Panc1 (cell line): ENCODE measurements around the gene DZIP1. TPM values are rescaled to one million over a fixed set of nuclear protein-coding genes. Genes with fewer than 3 reads are reported as not detected.

Source experiments
- ATAC-seq: fragments of 200-7000 bp; cut with Tn5 transposase; 2 replicates; pipeline ENCODE4 v1.9.1; 2020; ENCODE audit warnings: mild to moderate bottlenecking, moderate library complexity
- BruUV-seq: library from RNA; stranded (reverse); fragments of 400-500 nt; replicated peaks from 2 replicates; lab custom pipeline; 2021; lab: Mats Ljungman, UMichigan
- CTCF ChIA-PET: fragments of 300-600 bp; sonication (Branson Sonifier 250); formaldehyde crosslinking; loops from one replicate; lab custom pipeline; 2022; ENCODE audit warnings: antibody characterized with exemption; lab: Charles Lee
- POLR2A ChIA-PET: fragments of 300-600 bp; sonication (Branson Sonifier 250); formaldehyde crosslinking; loops from one replicate; lab custom pipeline; 2022; ENCODE audit warnings: antibody characterized with exemption; lab: Charles Lee
- DNase-seq: peaks from one replicate; pipeline ENCODE4 v3.0.0-alpha.2; 2010; ENCODE audit warnings: low read depth, low spot score
- H3K27ac ChIP-seq: 2 replicates; pipeline ENCODE4 v1.5.1; 2011; ENCODE audit warnings: mild to moderate bottlenecking, low read length, inconsistent platforms
- H3K27me3 ChIP-seq: fragments of 200-500 bp; sonication (Bioruptor generic); 2 replicates; pipeline ENCODE4 v1.6.0; 2014; ENCODE audit warnings: low read length, inconsistent platforms; ENCODE audit not compliant: control insufficient read depth, insufficient read depth
- H3K36me3 ChIP-seq: fragments of 200-500 bp; sonication (Bioruptor generic); 2 replicates; pipeline ENCODE4 v1.5.1; 2014; ENCODE audit warnings: inconsistent platforms, mild to moderate bottlenecking, low read length, moderate library complexity; ENCODE audit not compliant: control insufficient read depth, insufficient read depth
- H3K4me1 ChIP-seq: 2 replicates; pipeline ENCODE4 v1.5.1; 2011; ENCODE audit warnings: inconsistent platforms, mild to moderate bottlenecking, low read length, moderate library complexity; ENCODE audit not compliant: control insufficient read depth, insufficient read depth
- H3K4me3 ChIP-seq, 2 experiments: 2 replicates each; pipeline ENCODE4 v1.5.1; 2011 to 2012; ENCODE audit warnings: low read depth in 2 of 2, low read length in 2 of 2, mild to moderate bottlenecking in 2 of 2, inconsistent platforms in 1 of 2, moderate library complexity in 1 of 2
- H3K9me3 ChIP-seq: fragments of 200-500 bp; sonication (Bioruptor generic); 2 replicates; pipeline ENCODE4 v1.5.1; 2014; ENCODE audit warnings: low read depth, mild to moderate bottlenecking, inconsistent platforms, low read length, moderate library complexity; ENCODE audit not compliant: control insufficient read depth, insufficient read depth
- POLR2AphosphoS5 ChIP-seq: IDR thresholded peaks from 2 replicates; pipeline ENCODE4 v1.6.1; 2012; ENCODE audit warnings: mild to moderate bottlenecking, low read depth, low read length, moderate library complexity
- SIN3A ChIP-seq: IDR thresholded peaks from 2 replicates; pipeline ENCODE4 v1.6.1; 2012; ENCODE audit warnings: low read depth, mild to moderate bottlenecking, low read length, moderate library complexity, borderline replicate concordance; ENCODE audit not compliant: insufficient read depth
- TCF7L2 ChIP-seq: IDR thresholded peaks from 2 replicates; pipeline ENCODE4 v1.6.1; 2011; ENCODE audit warnings: mild to moderate bottlenecking, low read depth, low read length, inconsistent platforms
- in situ Hi-C: cut with HindIII; loops from 2 replicates; pipeline ENCODE4 v1.10.0; 2016; ENCODE audit warnings: low sequenced_read_pairs, low pct_unique_long_range_greater_than_20kb
- intact Hi-C: fragments of 100-400 bp; cut with micrococcal nuclease; formaldehyde crosslinking; loops from one replicate; pipeline ENCODE4 v1.10.0; 2022; ENCODE audit not compliant: unreplicated experiment
- total RNA-seq: library from RNA; stranded (reverse); gene quantifications from one replicate; pipeline ENCODE4 v1.2.1, GENCODE V29; 2021; ENCODE audit not compliant: unreplicated experiment
- TF ChIP-seq, protein P1 (sequence below): fragments of 450-650 bp; IDR thresholded peaks from 2 replicates; pipeline ENCODE4 v1.5.1; 2017; ENCODE audit warnings: mild to moderate bottlenecking
- TF ChIP-seq, protein P2 (sequence below), 2 experiments: IDR thresholded peaks; 2 replicates each; pipeline ENCODE4 v1.6.1; 2011 to 2012; ENCODE audit warnings: low read depth in 2 of 2, control low read depth in 1 of 2, low read length in 1 of 2, mild to moderate bottlenecking in 1 of 2, moderate library complexity in 1 of 2; ENCODE audit not compliant: insufficient read depth in 1 of 2

The DZIP1 gene
- total RNA-seq, 1 experiment from 2014 or later: 22.9 TPM

DNA sequence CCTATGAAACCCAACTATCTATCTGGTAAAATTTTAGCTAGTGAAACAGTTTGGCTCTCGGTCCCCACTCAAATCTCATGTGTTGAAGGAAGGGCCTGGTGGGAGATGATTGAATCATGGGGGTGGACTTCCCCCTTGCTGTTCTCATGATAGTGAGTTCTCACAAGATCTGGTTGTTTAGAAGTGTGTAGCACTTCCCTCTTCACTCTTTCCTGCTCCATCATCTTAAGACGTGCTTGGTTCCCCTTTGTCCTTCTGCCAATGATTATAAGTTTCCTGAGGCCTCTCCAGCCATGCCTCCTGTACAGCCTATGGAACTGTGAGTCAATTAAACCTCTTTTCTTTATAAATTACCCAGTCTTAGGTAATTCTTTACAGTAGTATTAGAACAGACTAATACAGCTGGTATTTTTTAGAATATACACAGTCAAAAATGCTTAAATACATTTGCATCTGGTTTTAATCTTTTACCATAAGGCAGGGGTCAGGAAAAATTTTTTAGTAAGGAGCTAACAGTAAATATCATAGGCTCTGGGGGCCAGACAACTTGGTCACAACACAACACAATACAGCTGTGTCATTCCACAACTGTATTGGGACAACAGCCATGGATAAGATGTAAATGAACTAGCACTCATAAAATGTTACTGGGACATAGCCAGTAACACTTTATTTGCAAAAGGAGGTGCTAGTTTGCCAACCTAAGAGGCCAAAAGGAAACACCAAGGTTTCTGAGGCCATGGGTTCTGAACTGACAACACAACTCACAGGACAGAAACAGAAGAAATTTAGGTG lies 24.3 kb downstream of the DZIP1 start:
- Histone ChIP-seq H3K27ac (no peak overlapping the region), H3K4me3 (no peak overlapping the region), H3K27me3 (no peaks in the 10 kb centered on the region), H3K36me3 (peaks cover 5% of the 10 kb centered on the region), H3K9me3 (no peaks in the 10 kb centered on the region), H3K4me1 (no peaks in the 10 kb centered on the region)
- BruUV-seq: no TSS peak
- in situ Hi-C loops: no loop called here
- TF ChIP-seq SIN3A (no peak), POLR2AphosphoS5 (no peak), TCF7L2 (no peak)
- TF ChIP-seq, protein P1, sequence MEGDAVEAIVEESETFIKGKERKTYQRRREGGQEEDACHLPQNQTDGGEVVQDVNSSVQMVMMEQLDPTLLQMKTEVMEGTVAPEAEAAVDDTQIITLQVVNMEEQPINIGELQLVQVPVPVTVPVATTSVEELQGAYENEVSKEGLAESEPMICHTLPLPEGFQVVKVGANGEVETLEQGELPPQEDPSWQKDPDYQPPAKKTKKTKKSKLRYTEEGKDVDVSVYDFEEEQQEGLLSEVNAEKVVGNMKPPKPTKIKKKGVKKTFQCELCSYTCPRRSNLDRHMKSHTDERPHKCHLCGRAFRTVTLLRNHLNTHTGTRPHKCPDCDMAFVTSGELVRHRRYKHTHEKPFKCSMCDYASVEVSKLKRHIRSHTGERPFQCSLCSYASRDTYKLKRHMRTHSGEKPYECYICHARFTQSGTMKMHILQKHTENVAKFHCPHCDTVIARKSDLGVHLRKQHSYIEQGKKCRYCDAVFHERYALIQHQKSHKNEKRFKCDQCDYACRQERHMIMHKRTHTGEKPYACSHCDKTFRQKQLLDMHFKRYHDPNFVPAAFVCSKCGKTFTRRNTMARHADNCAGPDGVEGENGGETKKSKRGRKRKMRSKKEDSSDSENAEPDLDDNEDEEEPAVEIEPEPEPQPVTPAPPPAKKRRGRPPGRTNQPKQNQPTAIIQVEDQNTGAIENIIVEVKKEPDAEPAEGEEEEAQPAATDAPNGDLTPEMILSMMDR: no peak
- TF ChIP-seq, protein P2, sequence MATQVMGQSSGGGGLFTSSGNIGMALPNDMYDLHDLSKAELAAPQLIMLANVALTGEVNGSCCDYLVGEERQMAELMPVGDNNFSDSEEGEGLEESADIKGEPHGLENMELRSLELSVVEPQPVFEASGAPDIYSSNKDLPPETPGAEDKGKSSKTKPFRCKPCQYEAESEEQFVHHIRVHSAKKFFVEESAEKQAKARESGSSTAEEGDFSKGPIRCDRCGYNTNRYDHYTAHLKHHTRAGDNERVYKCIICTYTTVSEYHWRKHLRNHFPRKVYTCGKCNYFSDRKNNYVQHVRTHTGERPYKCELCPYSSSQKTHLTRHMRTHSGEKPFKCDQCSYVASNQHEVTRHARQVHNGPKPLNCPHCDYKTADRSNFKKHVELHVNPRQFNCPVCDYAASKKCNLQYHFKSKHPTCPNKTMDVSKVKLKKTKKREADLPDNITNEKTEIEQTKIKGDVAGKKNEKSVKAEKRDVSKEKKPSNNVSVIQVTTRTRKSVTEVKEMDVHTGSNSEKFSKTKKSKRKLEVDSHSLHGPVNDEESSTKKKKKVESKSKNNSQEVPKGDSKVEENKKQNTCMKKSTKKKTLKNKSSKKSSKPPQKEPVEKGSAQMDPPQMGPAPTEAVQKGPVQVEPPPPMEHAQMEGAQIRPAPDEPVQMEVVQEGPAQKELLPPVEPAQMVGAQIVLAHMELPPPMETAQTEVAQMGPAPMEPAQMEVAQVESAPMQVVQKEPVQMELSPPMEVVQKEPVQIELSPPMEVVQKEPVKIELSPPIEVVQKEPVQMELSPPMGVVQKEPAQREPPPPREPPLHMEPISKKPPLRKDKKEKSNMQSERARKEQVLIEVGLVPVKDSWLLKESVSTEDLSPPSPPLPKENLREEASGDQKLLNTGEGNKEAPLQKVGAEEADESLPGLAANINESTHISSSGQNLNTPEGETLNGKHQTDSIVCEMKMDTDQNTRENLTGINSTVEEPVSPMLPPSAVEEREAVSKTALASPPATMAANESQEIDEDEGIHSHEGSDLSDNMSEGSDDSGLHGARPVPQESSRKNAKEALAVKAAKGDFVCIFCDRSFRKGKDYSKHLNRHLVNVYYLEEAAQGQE (IDR thresholded peaks at IDR 0.05; ENCODE audit: insufficient read depth in 1 of 2, low read depth in 2 of 2, low read length in 1 of 2): no peak
- ChIA-PET CTCF (no interaction called here), POLR2A (no interaction called here)
- intact Hi-C loops: loop anchor here (5.0 kb wide), 1 partner anchor 212 kb away; no protein-coding TSS in a partner anchor
- ATAC-seq: no peak
- DNase-seq: no peak

DNA sequence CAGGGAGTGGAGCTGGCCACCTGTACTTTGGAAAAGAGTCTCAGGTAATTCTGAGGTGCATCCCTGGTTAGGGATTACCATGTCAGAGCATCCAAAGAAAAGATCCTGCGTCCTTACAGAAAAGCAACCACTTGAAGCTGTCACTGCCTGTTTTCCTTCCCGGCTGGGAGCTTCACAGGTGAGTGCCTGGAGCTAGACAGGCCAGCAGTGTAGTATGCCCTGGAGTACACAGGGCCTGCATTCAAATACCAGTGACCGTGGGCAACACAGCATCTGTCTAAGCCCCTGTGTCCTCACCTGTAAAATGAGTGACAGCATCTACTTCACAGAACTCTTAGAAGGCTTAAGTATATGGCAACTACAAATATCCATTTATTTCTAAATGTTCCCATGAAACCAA lies 29.0 kb downstream of the DZIP1 start:
- Histone ChIP-seq H3K4me3 (no peak overlapping the region), H3K27ac (no peak overlapping the region), H3K27me3 (no peaks in the 10 kb centered on the region), H3K9me3 (no peaks in the 10 kb centered on the region), H3K4me1 (no peaks in the 10 kb centered on the region), H3K36me3 (peaks cover 5% of the 10 kb centered on the region)
- ChIA-PET POLR2A (no interaction called here), CTCF (no interaction called here)
- intact Hi-C loops: no loop called here
- no peak for ATAC-seq
- BruUV-seq: no TSS peak
- TF ChIP-seq SIN3A: no peak
- TF ChIP-seq, protein P1: no peak
- TF ChIP-seq POLR2AphosphoS5: no peak
- no peak for TF ChIP-seq TCF7L2
- TF ChIP-seq, protein P2 (IDR thresholded peaks at IDR 0.05; ENCODE audit: insufficient read depth in 1 of 2, low read depth in 2 of 2, low read length in 1 of 2): no peak
- no peak for DNase-seq
- in situ Hi-C loops: no loop called here
